Activated CD4-positive, alpha-beta T cell treated with anti-CD3 and anti-CD28 coated beads, Interleukin-2, amount 50 U/mL, for 1 hour (primary cell): Measurements from ENCODE around the gene TFPI.
"Not testable (repeated sequence)": the region's sequence is repeated elsewhere in the genome, so short reads cannot be mapped to it uniquely, and the experiment has no call there.

Experiments
- DNase-seq: peaks from one replicate; pipeline ENCODE4 v3.0.0-alpha.2; 2020

Gene TFPI

DNA sequence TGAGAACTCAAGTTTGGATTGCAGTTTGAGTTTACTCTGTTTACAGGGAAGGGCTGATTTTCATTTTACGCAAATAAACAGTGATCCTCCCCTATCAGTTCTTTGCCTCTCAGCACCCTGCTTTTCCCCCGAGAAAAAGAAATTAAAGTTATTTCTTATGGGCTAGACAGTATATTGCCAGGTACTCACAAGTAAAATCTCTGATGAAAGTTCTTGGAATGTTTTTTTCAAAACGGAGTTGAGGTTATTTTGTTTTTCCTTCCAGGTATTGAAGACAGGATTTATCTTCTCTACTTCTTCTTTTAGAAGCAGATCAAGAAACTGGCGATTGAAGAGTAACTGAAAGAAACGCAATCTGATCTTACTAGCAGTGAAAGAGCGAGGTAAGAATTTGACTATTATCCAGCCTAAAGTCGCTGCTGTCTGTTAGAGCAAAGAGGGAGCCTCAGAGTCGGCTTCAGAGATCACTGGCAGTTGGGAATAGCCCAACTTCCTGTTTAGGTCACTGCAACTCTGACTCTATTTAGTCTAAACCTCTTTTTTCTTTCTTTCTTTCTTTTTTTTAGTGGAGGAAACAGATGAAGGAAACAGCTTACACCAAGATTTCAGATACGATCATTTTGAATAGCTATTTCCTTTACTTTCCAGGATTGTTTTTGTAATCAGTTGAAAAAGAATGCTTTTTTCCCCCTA, at the start of gene TFPI:
TFPI (minus strand) TSS at position 425 of the 693 bp plus-strand sequence. CDS start 50,667 bp downstream, outside the sequence.
- DNase-seq = no peak

DNA sequence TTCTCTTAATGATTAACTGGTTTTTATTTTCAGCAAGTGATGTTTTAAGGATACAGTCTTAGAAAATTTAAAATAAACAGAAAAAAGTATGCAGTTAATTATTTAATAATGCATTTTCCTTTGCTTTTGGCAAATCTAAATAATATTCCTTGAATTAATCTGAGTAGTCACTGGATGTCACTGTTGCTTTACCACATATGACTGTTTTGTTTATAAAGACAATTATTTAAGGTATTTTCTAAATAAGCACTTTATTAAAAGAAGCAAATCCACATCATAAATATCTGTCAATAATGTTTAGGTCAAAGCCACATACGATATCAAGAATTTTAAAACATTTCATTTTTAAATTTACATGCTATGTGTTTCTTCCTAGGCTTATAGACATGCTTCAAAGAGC, 40.6 kb upstream of the TFPI start:
- no peak for DNase-seq

DNA sequence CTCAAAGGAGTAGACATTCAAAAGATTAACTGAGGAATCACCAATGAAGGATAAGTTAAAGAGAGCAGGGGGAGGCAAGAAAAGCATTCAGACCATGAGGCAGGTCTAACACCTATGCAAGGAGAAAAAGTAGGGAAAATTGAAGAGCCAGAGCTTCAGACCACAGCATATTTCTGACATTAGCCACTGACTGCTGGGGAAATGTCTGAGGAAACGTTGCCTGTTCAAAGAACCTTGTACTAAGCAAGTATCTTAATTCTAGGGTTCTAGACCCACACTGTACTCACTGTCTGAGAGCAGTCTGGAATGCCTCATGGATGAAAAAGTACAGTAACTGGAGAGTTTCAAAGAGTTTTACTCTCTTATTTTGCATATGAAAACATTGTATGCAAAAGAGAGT, 39.5 kb upstream of the TFPI start:
- no peak for DNase-seq

DNA sequence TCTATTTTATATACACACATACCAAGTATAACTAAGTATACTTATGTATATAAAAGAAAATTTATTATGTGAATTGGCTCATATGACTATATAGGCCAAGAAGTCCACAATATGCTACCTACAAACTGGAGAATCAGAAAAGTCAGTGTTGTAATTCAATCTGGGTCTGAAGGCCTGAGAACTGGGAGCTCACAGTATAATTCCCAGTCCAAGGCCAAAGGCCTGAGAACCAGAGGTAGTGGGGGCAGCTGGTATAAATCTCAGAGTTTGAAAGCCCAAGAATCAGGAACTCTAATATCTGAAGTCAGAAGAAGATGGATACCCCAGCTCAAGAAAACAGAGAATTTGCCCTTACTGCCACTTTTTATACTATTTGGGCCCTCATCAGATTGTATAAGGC, 38.9 kb upstream of the TFPI start:
- no peak for DNase-seq

DNA sequence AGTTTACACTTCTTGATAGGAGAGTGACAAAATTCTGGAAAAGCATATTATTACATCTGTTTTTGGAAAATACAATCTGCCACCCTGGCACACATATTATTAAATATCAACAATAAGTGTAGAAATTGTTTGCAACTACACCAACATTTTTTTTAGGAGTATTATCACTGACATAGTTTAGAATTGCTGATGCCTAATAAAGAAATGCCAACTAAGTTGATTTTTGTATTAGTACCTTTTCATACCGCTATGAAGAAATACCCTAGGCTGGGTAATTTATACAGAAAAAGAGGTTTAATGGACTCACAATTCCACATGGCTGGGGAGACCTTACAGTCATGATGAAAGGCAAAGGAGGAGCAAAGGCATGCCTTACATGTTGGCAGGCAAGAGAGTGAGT, 35.9 kb upstream of the TFPI start:
- no peak for DNase-seq

DNA sequence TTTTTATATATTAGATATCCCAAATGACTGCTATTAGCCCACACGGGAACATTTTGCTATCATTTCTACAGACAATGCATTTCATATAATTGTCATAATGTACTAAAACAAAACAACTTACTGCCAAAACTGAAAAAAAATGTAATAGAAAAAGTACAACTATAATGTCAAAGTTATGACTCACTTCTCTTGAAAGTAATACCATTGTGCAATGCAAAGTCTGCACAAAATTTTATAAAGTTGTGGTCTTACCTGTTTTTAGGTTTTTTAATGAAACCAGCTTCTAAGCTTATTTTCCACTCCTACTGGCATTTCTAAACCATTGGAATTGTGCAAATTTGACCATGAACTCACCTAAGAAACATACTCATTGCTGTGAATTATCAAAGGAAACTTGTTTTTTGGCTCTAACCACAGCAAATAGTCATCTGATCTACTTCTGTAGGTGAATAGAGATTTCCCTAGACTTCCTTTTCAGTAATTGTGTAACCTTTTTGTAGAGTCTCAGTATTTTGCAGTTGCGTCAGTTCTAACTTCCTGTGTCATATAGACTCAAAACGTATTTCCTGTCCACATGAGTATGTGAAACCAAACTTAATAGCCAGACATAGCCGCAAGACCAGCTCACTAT, 31.9 kb upstream of the TFPI start:
- no peak for DNase-seq

DNA sequence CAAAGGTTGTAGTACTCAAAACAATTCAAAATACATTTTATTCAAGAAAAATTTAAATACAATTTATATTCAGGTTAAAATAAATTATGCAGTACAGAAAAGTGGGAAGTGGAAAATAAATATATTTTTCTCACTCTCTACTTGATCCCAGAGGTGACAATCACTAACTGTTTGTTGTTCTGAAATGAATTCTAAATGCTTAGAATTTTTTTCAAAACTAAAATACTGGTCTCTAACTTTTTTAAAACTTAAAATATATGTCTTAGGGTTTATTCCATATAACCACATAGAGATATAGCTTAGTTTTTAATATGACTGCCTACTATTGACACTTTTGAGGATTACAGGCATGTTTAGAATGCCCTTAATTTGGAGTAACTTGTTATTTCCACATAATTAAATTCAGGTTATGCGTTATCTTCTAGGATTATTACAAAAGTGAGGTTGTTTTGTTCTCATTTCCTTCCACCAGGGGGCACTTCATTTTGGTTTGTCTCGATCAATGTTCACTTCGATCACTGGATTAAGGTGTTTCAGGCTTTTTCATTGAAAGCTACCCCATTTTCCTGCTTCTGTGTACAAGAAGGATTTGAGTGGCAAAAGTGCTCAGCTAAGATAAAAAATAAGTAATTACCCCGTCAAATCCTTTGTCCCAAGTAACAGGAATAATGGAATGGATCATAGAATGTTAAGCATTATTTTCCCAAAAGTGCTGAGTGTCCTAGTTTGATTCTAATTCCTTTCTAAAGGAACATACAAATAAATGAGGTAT, 27.1 kb upstream of the TFPI start:
- no peak for DNase-seq

DNA sequence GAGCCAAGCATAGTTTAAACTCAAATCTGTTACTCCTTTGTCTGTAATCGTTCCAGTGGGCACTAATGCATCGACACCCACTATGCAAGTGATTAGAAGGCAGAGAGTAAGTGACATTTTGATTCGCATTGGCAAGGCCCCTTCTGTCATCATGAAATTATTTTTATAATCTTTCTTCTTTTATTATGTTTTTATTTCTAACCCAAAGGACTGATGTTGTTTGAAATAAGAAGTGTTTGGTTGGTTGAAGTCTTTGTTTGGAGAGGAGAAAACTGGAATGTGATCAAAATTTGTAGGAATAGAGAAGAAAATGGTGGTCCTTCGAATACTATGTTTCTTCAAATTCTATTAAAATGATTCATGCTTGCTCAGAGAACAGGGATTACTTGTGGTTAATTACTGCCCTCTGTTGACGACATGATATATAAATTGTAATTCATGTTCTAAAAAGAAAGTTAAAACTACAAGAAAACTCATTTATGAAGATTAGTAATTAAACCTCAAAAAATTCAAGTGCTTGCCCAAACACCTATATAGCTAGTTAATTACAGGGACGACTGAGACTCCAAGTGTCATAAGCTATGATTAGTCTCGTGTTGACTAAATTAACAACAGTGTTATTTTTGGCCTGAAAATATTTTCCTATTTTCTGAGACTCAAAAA, 26.4 kb upstream of the TFPI start:
- DNase-seq = no peak

DNA sequence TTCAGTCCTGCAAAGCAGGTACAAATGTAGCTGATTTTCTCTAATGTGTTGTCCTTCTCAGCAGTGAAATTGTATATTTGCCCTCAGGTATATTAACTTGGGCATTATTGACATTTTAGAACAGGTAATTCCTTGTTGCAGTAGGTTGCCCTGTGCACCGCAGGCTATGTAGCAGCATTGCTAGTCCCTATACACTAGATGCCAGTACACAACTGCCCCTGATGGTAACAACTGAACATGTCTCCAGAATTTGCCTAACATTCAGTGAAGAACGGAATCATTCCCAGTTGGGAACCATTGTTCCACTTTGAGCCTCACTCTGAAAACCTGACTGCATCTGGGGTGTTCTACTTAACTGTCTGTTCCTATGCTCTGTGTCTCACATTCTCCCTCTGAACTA, 23.1 kb upstream of the TFPI start:
- no peak for DNase-seq

DNA sequence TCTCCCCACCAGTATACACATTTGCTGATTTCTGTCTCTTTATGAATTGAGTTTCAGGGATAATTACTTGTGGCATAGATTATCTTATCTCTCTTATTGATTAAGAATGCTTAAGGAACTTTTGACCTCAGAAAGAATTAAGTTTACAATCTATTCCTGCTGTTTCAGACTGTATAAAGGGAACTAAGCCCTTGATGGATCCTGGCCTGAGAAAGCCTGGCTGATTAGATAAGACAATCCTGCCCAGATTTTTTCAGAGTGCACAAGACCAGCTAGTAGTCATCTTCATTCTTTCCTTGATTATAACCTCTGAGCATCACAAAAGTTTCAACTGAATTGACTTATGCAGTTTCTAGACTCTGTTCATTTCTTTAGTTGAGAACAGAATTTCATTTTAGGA, 22.7 kb upstream of the TFPI start:
- DNase-seq = no peak

DNA sequence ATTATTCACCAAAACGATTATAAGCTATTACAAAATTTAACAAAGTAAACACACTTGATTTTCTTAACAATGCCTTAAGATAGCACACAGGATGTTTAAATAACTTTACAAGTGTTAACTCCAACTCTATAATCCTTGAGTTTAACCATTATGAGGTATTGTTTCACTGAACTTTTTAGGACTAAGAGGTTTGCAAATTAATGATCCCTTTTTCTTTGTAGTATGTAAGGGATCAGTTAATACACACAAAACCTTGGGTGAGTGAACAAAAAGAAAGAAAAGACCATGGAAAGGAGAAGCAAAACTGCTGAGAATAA, 21.5 kb upstream of the TFPI start:
- no peak for DNase-seq

DNA sequence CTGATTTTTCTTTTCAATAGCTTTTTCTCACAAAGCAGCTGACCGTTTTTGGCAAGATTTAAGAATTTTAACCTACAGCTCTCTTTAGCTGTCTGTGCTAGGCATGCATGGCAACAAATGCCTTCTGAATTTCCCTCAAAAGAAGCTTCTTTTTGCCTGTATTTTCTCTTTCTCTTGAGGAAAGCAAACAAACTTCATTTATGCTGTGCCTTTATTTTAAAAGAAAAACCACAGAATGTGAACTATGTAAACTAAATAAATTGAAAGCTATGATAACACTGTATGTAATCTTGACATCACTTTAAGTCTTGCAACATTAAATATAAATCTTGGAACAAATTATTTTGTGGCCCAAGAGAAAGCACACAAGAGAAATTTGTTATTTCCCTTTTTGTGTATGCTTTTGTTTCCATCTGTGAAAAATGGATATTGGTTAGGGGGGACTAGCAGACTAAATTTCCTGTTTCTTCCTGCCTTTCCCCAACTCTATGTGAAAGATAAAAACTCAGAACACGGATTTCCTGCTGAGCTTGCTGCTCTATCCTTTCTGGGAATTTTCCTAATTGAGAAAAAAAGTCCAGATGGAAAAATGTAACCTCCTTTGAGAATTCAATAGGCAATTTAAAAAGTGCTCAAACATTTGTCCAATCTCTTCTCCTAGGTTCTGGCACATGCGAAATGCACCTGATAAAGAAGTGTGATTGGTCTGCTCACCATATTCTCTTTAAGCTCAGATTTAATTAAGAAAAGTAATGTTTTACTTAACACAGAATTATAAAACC, 20.9 kb upstream of the TFPI start:
- DNase-seq = no peak

DNA sequence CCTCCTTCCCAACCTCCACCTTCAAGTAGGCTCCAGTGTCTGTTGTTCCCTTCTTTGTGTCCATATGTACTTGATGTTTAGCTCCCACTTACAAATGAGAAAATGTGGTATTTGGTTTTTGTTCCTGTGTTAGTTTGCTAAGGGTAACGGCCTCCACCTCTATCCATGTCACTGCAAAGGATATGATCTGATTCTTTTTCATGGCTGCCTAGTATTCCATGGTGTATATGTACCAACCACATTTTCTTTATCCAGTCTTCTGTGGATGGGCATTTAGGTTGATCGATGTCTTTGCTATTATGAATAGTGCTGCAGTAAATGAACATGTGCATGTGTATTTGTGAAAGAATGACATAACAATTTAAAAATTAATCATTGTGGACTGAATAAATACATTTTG, 19.5 kb upstream of the TFPI start:
- no peak for DNase-seq

DNA sequence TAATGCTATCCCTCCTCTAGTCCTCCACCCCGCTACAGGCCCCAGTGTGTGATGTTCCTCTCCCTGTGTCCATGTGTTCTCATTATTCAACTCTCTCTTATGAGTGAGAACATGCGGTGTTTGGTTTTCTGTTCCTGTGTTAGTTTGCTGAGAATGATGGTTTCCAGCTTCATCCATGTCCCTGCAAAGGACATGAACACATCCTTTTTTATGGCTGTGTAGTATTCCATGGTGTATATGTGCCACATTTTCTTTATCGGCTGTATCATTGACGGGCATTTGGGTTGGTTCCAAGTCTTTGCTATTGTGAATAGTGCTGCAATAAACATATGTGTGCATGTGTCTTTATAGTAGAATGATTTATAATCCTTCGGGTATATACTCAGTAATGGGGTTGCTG, 17.8 kb upstream of the TFPI start:
- not testable (repeated sequence) for DNase-seq

DNA sequence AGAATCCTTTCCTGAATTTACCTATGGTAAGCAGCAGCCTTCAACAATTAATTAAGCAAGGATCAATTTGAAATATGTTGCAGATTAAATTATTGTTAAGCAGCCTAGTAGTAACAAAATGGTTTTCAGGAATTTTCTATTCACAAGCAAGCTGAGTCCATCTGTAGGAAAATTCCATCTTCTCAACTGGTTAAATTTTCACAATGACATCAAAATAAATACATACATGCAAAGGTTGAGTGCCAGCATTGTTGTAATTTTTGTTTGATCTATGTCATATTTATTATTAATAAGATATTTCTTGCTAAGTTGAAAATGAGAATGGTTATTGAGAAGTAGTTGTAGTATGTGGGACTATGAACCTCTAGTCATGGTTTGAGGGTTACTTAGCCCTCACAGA, 15.3 kb upstream of the TFPI start:
- no peak for DNase-seq

DNA sequence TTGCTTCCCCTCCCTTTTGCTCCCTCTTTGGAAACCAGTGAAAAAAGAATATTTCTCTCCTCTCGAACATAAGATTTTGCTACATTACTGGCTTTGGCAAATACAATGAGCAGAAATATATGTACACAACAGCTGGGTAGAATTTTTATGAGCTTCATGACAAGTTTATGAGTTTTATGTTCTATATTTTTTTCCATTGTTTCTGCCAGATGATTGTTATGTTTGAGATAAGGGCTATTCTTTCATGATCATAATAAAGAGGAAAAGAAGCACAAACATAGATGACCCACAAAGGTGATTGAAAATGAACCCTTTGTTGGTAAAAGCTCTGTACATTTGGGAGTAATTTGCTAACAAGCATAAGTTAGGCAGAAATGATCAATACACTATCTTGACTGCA, 14.8 kb upstream of the TFPI start:
- DNase-seq = no peak

DNA sequence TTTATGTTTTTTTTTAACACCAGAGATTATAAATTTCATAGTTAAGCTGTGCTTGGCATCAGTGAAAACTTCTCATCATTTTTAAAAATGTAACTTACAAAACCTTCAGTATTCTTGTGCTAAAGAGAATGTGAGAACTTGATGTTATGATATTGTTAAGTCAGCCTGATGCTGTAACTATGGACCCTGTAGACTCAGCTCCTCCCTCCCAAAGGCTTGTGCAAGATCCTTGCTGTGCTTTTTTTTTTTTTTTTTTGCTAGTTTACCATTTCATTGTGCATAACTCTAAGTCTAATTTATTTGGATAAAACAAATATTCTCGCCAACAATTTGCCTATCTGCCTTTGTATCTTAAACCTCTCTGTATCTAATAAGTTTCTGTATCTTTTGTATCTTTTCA, 12.9 kb upstream of the TFPI start:
- DNase-seq = no peak

DNA sequence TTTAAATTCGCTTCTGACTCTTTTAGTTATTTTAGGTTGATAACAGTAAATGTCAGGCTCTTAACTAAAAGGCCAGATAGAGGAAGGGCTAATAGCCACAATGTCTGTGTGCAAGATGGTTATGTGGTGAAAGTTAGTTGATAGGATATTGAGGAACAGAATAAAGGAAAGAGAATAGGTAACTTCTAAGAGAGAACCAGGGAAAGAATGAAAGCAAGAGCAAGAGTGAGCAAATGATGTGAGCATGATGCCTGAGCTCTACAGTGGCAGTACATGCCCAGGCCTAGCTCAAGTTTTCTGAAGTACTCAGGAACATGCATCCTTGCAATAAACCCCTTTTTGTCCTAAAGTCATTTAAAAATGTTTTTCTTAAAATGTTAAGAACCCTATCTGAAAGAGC, 12.5 kb upstream of the TFPI start:
- no peak for DNase-seq

DNA sequence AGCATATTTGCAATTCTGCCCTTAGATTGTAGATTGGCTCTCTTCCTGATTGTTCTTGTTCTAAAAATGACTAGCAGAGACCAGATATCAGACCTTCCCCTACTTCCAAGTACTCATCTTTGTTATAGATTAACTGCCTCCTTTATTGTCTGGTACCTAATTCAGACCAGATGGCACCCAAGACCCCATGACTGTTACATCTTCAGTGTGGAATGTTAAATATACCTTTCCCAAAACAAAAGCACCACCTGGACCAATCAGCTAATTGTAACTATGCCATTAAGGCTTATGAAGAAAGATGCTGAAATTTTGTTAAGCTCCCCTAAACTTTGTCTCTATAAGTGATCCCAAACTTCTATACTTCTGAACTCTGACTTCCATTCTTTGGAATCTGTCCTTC, 12.0 kb upstream of the TFPI start:
- DNase-seq = no peak

DNA sequence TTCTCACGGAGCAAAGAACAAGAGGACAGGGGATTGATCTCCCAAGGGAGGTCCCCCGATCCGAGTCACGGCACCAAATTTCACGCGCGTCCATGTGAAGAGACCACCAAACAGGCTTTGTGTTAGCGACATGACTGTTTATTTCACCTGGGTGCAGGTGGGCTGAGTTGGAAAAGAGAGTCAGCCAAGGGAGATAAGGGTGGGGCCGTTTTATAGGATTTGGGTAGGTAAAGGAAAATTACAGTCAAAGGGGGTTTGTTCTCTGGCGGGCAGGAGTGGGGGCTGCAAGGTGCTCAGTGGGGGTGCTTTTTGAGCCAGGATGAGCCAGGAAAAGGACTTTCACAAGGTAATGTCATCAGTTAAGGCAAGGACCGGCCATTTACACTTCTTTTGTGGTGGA, 11.4 kb upstream of the TFPI start:
- not testable (repeated sequence) for DNase-seq

DNA sequence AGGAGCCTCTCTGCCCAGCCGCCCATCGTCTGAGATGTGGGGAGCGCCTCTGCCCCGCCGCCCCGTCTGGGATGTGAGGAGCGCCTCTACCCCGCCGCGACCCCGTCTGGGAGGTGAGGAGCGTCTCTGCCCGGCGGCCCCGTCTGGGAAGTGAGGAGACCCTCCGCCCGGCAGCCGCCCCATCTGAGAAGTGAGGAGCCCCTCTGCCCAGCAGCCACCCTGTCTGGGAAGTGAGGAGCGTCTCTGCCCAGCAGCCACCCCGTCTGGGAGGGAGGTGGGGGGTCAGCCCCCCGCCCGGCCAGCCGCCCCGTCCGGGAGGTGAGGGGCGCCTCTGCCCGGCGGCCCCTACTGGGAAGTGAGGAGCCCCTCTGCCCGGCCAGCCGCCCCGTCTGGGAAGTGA, 2.3 kb upstream of the TFPI start:
- not testable (repeated sequence) for DNase-seq

DNA sequence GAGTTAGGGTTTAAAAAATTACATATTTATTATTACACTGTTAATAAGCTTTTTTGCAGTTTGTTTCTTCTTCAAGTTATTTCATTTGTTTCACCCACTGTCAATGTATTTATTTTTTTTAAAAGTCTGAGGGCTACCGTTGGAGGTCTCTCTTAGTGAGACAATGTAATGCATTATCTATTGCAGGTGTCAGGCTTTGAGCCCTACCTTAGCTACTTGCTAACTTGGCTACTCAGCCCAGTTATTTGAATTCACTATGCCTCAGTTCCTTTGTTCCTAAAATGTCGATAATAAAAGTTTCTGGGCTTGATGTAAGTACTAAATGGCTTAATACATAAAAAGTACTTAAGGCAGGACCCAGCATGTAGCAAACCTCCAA, 458 bp upstream of the TFPI start:
- DNase-seq = no peak
